Omental fat pad (tissue), 4 donors: ENCODE data around the gene ADAMTSL3. TPM values are rescaled to one million over a fixed set of nuclear protein-coding genes. Genes with fewer than 3 reads are reported as not detected.

Experiments used
- ATAC-seq: fragments of 150-250 bp; one replicate; pipeline ENCODE4 v1.9.1; 2016; ENCODE audit warnings: mild to moderate bottlenecking, moderate library complexity; ENCODE audit not compliant: low FRiP score
- DNase-seq: peaks from one replicate; pipeline ENCODE4 v3.0.0-alpha.2; 2019; ENCODE audit warnings: low spot score
- total RNA-seq, 4 donors: library from RNA; depleted of rRNA; stranded (reverse); fragments of >200 nt; gene quantifications; one replicate each; pipeline ENCODE4 v1.1.0, GENCODE V29; 2016
- TF ChIP-seq, protein P1 (sequence below), 3 donors: fragments of 450-650 bp; IDR thresholded peaks; one replicate each; pipeline ENCODE4 v1.5.1; 2016 to 2017; ENCODE audit warnings: antibody characterized with exemption in 3 of 3, mild to moderate bottlenecking in 3 of 3, moderate library complexity in 2 of 3

Gene ADAMTSL3
- total RNA-seq, 4 donors from 2014 or later, result 4.9 to 28.1 (median 8.4) TPM

- DNase-seq, result no peak
- TF ChIP-seq, protein P1, sequence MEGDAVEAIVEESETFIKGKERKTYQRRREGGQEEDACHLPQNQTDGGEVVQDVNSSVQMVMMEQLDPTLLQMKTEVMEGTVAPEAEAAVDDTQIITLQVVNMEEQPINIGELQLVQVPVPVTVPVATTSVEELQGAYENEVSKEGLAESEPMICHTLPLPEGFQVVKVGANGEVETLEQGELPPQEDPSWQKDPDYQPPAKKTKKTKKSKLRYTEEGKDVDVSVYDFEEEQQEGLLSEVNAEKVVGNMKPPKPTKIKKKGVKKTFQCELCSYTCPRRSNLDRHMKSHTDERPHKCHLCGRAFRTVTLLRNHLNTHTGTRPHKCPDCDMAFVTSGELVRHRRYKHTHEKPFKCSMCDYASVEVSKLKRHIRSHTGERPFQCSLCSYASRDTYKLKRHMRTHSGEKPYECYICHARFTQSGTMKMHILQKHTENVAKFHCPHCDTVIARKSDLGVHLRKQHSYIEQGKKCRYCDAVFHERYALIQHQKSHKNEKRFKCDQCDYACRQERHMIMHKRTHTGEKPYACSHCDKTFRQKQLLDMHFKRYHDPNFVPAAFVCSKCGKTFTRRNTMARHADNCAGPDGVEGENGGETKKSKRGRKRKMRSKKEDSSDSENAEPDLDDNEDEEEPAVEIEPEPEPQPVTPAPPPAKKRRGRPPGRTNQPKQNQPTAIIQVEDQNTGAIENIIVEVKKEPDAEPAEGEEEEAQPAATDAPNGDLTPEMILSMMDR (IDR thresholded peaks at IDR 0.05), result no peak
- ATAC-seq, result no peak
Measured at GRCh38 chr15:83723216-83723615, 69.3 kb downstream of the ADAMTSL3 start.

DNA sequence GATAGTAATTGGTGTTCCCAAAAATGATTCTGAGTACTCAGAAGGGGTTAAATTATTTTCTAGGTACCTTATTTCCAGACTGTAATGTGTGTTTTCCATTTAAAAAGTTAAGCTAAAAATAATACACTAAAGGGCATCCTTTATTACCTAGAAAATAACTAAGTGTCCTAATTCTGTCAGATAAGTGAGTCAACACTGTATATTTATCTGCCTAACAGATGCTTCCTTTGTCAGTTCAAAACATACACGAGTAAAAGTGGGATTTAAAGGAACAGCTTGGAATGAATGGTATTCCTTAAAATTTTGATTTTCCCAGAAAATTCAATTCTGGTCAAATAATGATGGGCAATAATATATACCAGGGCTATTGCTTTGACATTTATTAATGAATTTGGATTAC lies 78.3 kb downstream of the ADAMTSL3 start:
- DNase-seq (no peak), ATAC-seq (no peak)
- TF ChIP-seq, protein P1 (IDR thresholded peaks at IDR 0.05), result no peak

GRCh38 chr15:83732770-83733169 lies 78.8 kb downstream of the ADAMTSL3 start:
- TF ChIP-seq, protein P1 (IDR thresholded peaks at IDR 0.05), result no peak
- no peak for DNase-seq
- ATAC-seq, result no peak

DNA sequence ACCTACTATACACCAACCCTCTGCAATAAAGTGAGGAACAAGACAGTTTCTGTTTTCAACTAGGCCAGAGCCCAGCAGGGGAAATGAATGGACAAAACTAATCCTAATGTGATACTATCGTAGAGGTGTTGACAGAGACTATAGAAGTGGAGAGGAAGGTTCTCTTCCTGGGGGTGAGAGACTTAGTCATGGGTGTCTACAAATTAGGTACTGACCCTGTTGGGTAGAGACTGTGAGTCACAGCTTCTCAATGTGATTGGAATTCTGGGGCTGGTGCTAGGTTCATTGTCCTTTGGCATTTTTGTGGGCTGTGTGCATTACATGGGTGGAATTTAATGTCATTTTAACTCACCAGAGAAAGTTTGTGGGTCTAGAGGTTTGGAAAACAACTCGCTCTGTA lies 79.3 kb downstream of the ADAMTSL3 start:
- ATAC-seq, result peak; percentile 54
- TF ChIP-seq, protein P1 (IDR thresholded peaks at IDR 0.05), result no peak
- no peak for DNase-seq

DNA sequence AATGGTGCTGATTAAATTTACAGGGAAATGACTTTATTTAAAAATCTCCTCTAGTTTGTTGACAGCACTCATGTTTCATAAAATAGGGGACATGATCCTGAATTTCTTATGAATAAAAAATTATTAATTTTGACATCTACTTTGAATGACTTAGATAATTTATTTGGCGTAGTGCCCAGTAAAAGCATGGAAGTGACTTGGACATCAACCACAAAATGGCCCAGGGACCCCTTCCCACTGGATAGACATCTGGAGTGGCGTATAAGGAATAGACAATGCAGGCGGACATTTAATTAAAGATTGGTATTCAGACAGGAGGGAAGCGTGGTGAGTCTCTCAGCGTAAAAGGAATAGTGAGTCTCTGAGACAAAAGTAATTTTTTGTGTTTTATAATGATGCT lies 79.8 kb downstream of the ADAMTSL3 start:
- TF ChIP-seq, protein P1 (IDR thresholded peaks at IDR 0.05), result no peak
- DNase-seq, result no peak
- no peak for ATAC-seq

GRCh38 chr15:83734487-83734886 lies 80.6 kb downstream of the ADAMTSL3 start:
- TF ChIP-seq, protein P1 (IDR thresholded peaks at IDR 0.05), result no peak
- ATAC-seq (no peak), DNase-seq (no peak)

GRCh38 chr15:83739629-83740028 lies 85.7 kb downstream of the ADAMTSL3 start:
- TF ChIP-seq, protein P1 (IDR thresholded peaks at IDR 0.05), result no peak
- DNase-seq (no peak), ATAC-seq (no peak)
